Measurements from ENCODE around the gene OR1A2.
"Not testable (repeated sequence)": the region's sequence is repeated elsewhere in the genome, so short reads cannot be mapped to it uniquely, and the experiment has no call there.

OR1A2 gene

GRCh38 chr17:3232300-3232699 is 35.0 kb downstream of the OR1A2 start:
- H3K27me3 ChIP-seq (ENCODE audit: control insufficient read depth, insufficient read depth, low read length); H3K4me3 ChIP-seq (ENCODE audit: low read length); H3K4me2 ChIP-seq (ENCODE audit: low read length); H3K9me3 ChIP-seq (replicated peaks; ENCODE audit: low read length); H3K36me3 ChIP-seq (ENCODE audit: insufficient read depth, low read length); H3K4me1 ChIP-seq (ENCODE audit: control insufficient read depth, insufficient read depth, low read length); H3K9ac ChIP-seq (ENCODE audit: low read depth, low read length): not testable (repeated sequence)

DNA sequence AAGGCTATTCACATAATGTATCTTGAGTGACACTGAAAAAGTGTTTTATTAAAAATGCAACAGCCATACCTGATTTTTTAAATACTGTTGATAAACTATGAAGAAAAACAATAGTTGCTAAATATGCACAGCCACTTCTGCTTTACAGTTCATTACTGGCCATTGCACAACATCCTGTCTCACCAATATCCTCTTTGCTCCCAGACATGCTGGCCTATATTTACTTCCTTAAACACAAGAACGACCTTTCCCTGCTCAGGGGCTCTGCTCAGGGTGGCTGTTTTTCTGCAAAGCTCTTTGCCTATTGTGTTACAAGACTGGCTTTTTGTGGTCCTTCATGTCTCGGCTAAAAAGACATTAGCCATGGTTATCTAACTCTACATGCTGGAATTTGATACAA is 41.4 kb downstream of the OR1A2 start:
- not testable (repeated sequence) for H3K4me2 ChIP-seq (ENCODE audit: low read length); H3K9ac ChIP-seq (ENCODE audit: low read depth, low read length); H3K4me1 ChIP-seq (ENCODE audit: control insufficient read depth, insufficient read depth, low read length); H3K9me3 ChIP-seq (replicated peaks; ENCODE audit: low read length); H3K4me3 ChIP-seq (ENCODE audit: low read length); H3K36me3 ChIP-seq (ENCODE audit: insufficient read depth, low read length); H3K27me3 ChIP-seq (ENCODE audit: control insufficient read depth, insufficient read depth, low read length)

- H3K27me3 ChIP-seq (ENCODE audit: control insufficient read depth, insufficient read depth, low read length); H3K4me1 ChIP-seq (ENCODE audit: control insufficient read depth, insufficient read depth, low read length): not testable (repeated sequence)
Measured at GRCh38 chr17:3241044-3241443, 43.7 kb downstream of the OR1A2 start.

GRCh38 chr17:3244841-3245240 is 47.5 kb downstream of the OR1A2 start:
- not testable (repeated sequence) for H3K9ac ChIP-seq (ENCODE audit: low read depth, low read length); H3K4me3 ChIP-seq (ENCODE audit: low read length); H3K36me3 ChIP-seq (ENCODE audit: insufficient read depth, low read length); H3K4me1 ChIP-seq (ENCODE audit: control insufficient read depth, insufficient read depth, low read length); H3K27me3 ChIP-seq (ENCODE audit: control insufficient read depth, insufficient read depth, low read length); H3K4me2 ChIP-seq (ENCODE audit: low read length); H3K9me3 ChIP-seq (replicated peaks; ENCODE audit: low read length)

More at GRCh38 chr17:3241044-3241443, 43.7 kb downstream of the OR1A2 start:
- not testable (repeated sequence) for H3K4me3 ChIP-seq (ENCODE audit: low read length); H3K9ac ChIP-seq (ENCODE audit: low read depth, low read length); H3K4me2 ChIP-seq (ENCODE audit: low read length); H3K9me3 ChIP-seq (replicated peaks; ENCODE audit: low read length); H3K36me3 ChIP-seq (ENCODE audit: insufficient read depth, low read length)
